ENCODE data around the gene TMEM150A.

- TF ChIP-seq GATA2 (IDR thresholded peaks at IDR 0.05; ENCODE audit: low read depth, low read length) (no peak), GATA3 (IDR thresholded peaks at IDR 0.05; ENCODE audit: low read depth, low read length) (no peak)
Observed at GRCh38 chr2:85584857-85585780, 17.4 kb downstream of the TMEM150A start.
